Stimulated activated CD4-positive, alpha-beta T cell treated with anti-CD3 and anti-CD28 coated beads, Interleukin-1b, Interleukin-23, amount 100 ng/mL, for 48 hours (primary cell): Measurements from ENCODE around the gene ASXL1.
"Not testable (repeated sequence)": the region's sequence is repeated elsewhere in the genome, so short reads cannot be mapped to it uniquely, and the experiment has no call there.

Source experiments
- DNase-seq: peaks from one replicate; pipeline ENCODE4 v3.0.0-alpha.2; 2020

ASXL1 gene

DNA sequence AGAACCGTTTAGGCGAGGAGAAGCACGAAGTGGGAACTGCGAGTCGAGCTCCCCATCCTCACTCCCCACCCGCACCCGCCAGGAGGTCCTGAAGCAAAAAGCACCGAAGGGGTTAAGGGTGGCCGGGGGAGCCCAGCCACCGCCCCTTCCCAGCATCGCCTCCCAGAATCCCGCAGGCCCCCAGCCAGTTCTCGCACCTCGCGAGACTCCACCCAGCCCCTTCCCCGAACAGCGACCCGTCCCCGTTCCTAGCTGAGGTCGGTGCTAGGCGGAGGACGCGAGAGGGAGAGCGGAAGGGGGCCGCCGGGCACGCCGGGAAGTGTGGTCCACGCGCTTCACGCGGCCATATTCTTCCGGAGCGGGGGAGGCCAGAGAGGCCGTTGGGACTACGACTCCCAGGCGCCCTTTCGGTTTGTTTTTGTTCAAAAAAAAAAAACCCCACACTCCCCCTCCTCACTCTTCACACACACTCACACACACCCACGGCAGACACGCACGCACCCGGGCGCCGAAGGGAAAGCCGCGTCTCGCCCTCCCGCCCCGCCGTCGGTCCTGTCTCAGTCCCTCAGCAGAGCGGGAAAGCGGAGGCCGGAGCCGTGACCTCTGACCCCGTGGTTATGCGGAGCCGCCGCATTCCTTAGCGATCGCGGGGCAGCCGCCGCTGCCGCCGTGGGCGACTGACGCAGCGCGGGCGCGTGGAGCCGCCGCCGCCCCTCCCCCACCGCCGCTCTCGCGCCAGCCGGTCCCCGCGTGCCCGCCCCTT is at the start of gene ASXL1:
Gene ASXL1 (plus strand): TSS at position 463 of the 763 bp plus-strand sequence. CDS start 445 bp downstream, outside the sequence.
- peak; percentile 98 for DNase-seq

DNA sequence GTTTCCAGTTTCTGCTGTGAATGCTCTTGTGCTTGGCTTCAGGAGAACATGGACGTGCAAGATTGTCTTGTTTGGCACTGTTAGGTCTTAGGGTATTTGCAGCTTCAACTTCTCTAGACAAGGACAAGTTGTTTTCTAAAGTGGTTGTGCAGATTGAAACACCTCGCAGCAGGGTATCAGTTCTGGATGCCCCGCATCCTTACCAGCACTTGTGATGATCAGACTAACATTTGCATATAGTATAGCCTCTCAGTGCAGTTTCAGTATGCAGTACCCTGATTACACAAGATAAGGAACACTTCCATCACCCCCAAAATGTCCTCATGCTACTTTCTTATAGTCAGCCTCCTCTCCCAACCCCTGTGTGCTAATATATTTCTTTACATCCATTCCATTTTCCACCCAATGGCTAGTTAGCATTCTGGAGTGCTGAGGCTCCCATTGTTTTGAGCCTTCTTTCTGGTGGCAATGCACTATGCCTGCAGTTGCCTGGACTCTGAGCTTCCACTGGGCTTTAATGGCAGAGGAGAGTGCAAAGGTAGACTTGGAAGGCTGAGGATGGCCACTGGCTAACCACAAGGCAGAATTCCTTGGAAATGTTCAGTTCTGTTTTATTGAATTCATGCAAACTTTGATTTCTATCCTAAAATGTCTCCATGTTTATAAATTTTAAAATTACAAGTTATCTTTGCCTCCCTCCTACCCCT is 45.3 kb upstream of the ASXL1 start:
- no peak for DNase-seq

DNA sequence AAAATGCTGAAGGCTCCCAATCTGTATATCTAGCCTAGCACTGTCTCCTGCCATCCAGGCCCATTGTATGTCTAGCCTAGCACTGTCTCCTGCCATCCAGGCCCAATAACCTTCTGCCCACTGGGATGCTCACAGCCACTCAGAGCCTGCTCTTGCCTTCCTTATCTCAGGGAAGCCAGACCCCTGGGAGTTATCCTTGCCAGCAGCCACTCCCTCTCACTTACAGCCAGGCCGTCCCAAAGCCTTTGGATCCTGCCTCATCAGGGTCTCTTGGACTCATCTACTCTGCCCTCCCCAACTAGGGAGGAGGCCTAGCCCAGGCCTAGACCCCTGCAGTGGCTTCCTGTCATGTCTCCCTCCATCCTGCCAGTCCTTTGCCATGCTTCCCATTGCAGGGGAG is 43.4 kb upstream of the ASXL1 start:
- DNase-seq = no peak

DNA sequence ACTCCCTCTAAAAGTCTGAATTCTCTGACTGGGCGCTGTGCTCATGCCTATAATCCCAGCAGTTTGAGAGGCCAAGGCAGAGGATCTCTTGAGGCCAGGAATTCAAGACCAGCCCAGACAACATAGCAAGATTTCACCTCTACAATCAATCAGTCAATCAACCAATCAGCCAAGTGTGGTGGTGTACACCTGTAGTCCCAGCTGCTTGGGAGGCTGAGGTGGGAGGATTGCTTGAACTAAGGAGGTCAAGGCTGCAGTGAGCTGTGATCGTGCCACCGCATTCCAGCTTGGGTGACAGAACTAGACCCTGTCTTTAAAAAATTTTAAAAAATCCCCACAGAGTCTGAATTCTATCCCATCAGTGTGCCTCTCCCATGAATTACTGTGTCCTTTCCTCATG is 42.7 kb upstream of the ASXL1 start:
- no peak for DNase-seq

DNA sequence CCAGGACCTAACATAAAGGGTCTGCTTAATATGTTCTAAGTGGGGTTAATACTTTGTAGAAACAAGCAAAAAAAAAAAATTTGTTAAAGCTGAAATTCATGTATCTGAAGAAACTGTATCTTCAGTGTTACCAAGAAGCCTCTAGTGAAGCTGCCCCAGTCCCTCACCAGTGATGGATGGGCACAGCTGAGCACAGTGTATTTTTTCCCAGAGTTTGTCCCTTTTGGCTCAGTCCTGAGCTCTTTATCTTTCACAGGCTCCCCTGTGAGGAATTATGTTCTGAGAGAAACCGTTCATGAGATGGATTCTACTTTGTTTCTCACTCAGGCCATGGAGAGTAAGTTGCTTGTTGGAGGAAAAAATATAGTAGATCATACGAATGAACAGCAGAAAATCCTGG is 42.2 kb upstream of the ASXL1 start:
- no peak for DNase-seq

DNA sequence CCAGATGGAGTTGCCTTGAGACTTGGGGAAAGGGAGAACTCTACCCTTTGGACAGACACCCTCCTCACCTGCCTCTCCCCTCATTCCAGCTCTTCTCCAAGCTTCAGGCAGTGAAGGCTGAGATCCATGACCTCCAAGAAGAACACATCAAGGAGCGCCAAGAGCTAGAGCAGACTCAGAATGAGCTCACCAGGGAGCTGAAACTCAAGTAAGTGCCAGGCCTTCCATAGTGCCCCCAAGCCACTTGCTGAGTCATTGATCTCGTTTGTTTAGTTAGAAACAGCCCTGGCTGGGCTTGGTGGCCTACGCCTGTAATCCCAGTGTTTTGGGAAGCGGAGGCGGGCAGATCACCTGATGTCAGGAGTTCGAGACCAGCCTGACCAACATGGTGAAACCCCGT is 41.5 kb upstream of the ASXL1 start:
- no peak for DNase-seq

DNA sequence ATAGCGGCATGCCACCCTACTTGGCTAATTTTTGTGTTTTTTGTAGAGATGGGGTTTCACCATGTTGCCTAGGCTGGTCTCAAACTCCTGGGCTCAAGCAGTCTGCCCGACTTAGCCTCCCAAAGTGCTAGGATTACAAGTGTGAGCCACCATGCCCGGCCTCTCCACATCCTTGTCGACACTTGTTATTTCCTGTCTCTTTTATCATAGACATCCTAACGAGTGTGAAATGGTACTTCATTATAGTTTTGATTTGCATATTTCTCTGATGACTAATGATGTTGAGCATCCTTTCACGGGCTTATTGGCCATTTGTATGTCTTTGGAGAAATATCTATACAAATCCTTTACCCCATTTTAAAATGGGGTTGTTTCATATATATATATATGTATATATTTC is 39.0 kb upstream of the ASXL1 start:
- no peak for DNase-seq

DNA sequence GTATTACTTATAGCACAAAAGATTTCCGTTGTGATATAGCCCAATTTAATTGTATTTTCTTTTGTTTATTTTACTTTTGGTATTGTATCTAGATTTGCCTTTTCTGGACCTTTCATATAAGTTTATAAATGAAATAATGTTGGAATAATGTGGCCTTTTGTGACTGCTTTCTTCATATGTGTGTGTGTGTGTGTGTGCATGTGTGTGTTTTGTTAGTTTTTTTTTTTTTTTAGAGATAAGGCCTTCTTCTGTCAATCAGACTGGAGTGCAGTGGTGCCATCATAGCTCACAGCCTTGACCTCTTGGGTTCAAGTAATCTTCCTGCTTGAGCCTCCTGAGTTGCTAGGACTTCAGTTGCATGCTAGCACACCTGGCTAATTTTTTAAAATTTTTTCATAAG is 37.8 kb upstream of the ASXL1 start:
- no peak for DNase-seq

DNA sequence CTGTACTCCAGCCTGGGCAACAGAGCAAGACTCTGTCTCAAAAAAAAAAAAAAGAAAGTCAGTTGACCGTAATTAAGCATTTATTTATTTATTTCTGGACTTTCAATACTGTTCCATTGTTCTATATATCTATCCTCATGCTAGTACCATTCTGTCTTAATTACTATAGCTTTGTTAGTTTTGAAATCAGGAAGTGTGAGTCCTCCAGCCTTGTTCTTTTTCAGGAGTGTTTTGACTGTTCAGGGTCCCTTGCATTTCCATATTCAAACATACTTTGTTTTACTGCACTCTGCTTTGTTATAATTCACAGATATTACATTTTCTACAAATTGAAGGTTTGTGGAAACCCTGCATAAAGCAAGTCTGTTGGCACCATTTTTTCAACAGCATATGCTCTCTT is 36.7 kb upstream of the ASXL1 start:
- no peak for DNase-seq

DNA sequence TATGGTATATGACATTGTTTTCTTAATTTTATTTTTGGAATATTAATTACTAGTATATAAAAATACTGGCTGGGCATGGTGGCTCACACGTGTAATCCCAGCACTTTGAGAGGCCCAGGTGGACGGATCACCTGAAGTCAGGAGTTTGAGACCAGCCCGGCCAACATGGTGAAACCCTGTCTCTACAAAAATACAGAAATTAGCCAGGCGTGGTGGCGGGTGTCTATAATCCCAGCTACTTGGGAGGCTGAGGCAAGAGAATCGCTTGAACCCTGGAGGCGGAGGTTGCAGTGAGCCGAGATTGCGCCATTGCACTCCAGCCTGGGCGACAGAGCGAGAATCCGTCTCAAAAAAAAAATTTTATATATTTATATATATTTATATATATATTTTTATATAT is 35.9 kb upstream of the ASXL1 start:
- DNase-seq = not testable (repeated sequence)

DNA sequence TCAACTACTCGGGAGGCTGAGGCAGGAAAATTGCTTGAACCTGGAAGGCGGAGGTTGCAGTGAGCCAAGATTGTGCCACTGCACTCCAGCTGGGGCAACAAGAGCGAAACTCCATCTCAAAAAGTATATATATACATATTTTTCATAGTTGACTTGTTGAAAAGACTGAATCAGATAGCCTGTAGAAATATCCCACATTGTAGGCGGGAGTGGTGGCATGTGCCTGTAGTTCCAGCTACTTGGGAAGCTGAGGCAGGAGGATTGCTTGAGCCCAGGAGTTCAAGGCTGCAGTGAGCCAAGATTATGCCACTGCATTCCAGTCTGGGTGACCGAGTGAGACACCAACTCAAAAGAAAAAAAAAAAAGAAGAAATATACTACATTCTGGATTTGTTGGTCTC is 34.4 kb upstream of the ASXL1 start:
- DNase-seq = not testable (repeated sequence)

DNA sequence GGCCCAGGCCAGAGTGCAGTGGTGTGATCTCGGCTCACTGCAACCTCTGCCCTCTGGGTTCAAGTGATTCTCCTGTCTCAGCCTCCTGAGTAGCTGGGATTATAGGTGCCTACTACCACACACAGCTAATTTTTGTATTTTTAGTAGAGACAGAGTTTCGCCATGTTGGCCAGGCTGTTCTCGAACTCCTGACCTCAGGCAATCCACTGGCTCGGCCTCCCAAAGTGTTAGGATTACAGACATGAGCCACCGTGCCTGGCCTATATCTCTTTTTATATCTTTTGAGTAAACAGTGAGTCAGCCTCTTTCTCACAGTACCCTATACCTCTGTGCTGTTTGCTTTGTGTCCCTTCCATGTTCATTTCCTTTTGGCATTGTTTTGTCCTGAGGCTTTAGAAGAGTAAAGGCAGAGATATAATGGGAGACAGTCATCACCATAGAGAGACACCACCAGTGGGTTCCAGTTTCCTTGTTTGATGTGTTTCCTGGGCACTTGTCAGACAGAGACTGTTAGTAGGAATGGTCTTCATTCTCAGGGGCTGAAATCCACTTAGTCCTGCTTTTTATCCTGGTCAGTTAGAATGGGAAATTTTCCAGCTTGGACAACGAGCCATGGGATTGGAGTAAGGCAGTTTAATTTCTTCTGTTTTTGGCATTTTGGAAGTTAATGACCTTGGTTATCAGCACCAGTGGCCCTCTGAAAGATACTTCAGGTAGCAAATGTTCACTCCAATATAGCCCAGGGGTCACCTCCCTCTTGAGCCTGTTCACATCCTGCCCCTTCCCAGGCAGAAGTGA is 32.2 kb upstream of the ASXL1 start:
- no peak for DNase-seq

DNA sequence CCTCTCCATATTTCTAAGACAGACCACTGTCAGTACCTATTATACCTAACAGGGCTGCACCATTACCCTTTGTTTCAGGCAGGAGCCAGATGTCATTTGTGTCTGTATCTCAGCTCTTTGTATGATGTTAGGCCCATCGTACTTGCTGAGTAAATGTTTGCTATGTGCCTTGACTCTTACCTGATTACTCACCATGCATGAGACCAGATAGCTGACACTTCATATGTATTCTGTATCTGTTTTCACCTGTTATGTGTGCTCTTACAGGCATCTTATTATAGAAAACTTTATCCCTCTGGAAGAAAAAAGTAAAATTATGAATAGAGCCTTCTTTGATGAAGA is 31.7 kb upstream of the ASXL1 start:
- DNase-seq = no peak

DNA sequence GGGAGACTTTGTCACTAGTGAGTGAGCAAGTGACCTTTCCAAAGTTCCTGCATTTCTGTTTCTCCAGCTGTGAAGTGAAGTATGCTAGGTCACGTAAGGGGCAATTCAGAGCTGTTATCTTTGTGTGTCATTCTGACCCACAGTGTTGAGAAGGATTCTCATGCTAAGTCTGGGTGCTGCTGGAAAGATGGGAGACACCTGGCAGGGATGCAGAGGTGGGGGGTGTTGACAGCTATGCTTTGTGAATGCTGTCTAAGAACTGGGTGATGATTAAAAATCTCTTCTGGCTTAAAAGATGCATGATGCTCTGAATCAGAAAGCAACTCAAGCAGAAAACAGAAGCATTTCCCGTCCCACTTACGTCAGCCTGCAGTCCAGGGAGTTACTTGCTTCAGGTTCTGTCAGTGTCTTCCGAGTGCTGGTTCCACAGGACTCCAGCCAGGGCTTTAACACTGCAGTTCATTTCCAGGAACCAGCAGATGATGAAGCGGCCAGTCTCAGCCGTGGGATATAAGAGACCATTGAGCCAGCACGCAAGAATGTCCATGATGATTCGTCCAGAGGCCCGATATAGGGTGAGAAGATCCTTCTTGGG is 30.9 kb upstream of the ASXL1 start:
- no peak for DNase-seq

DNA sequence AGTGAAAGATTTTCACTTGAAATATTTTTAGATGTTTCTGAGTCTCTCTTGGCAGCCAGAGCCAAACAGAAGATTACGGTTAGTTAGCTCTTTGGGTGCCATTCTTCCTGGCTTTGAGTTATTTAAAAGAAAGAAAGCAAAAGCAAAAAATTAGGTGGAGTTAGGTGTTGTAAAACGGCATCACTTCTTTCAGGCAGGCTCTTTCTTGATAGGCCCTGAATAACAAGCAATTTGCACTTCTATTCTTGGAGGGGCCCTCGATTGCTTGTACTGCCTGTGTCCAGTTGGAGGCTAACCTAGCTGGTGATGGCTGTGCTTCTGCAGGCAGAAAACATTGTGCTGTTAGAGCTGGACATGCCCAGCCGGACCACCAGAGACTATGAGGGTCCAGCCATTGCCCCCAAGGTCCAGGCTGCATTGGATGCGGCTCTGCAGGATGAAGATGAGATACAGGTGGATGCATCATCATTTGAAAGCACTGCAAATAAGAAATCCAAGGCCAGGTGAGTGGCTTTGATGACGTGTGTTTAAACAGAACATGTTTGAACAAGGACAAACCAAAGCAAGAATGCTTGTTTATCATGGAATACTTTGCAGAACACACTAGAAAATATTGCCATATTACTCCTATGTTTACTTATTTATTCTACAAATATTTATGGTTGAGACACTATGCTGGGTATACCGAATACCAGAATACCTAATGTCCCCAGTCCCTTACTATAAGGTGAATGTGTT is 28.1 kb upstream of the ASXL1 start:
- no peak for DNase-seq

DNA sequence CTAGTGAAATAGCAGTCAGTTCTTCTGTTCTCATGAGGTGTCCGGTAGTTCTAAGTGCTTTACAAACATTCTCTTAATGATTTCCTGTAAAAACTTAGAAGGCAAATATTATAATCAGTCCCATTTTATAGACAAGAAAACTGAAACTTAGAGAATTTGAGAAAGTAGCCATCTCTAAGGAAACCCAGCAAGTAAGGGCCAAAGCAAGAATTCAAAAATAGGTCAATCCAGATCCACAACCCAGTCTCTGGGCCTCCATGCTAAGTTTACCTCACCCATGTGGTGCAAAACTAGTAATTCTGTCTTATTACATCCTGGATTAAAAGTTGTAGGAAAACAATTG is 27.6 kb upstream of the ASXL1 start:
- DNase-seq = no peak

DNA sequence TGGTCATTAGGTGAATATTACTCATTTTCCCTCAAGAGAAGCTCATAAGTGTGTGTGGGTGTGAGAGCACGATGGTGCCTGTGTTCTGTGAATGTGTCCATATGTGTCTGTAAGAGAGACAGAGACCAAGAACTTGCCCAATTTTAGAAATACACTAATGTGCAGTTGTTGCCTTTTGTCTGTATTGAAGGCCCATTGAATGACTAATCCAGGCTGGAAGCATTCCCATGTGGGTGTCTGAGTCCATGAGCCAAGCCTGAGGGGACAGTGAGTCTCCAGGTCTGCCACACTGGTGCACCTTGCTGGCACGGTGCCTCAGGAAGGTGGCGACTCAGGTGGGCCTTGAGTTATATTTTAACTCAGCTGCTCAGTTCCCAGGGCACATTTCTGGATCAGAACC is 25.5 kb upstream of the ASXL1 start:
- peak; percentile 19 for DNase-seq

DNA sequence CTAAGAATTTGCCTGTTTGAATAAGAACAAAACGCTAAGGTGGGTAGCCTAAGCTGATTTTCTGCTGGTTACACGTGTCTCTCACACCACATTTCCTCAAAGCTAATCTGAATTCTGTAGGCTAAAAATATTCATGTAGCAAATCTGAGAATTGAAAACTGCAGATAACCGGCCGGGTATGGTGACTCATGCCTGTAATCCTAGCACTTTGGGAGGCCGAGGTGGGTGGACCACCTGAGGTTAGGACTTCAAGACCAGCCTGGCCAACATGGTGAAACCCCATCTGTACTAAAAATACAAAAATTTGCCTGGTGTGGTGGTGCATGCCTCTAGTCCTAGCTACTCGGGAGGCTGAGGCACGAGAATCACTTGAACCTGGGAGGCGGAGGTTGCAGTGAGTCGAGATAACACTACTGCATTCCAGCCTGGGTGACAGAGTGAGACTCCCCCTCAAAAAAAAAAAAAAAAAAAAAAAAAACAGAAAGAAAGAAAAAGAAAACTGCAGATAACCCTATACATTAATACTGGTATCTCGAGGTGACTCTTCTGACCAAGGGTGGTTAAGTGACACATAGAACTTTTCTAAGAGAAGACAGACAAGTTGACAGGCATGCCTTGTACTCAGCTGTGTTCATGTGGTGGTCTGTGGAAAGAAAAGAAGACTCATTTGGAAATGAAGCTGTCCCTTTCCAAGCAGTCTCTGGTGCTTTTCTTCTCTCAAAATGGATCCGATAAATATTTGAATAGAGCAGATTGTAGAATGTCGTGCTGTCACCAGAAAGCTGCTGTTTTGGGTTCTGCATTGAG is 24.7 kb upstream of the ASXL1 start:
- DNase-seq = peak; percentile 61

DNA sequence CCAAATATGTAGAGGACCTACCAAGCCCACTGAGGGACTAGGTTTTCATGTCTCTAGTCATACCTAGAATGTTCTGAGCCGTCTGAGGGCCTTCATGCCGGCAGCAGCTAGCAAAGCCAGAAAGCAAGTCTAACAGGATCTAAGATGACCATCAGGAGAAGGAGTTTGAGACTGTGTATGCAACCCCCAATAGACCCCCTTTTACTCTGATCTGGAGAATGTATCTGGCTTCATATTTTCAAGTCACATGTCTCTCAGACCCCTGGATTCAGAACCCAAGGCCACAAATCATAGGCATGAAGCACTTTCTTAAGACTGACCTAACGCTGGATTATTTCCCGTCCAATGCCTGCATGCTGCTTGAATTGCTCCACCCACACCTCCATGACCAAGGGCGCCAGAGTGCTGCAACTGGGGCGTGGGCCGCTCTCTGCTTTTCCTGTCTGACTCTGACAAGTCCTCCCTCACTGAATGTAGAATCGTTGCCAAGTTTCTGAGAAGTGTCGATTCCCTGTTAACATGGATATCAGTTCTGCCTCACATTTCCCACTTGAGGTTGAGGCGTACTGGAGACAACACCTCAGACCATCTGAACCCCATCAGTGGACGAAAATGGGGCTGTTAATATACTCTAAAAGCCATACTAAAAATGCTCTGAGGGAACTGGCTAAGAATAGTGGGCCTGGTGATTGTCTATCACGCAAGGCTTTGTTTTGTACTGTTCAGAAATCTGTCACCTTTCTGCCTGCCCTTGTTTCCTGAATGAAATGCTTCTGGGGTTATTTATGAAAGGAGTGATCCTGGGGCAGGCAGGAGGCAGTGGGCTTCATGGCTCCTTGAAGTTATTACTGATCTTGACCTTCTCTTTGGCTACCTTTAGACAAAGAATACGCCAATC is 23.9 kb upstream of the ASXL1 start:
- DNase-seq = peak; percentile 50

DNA sequence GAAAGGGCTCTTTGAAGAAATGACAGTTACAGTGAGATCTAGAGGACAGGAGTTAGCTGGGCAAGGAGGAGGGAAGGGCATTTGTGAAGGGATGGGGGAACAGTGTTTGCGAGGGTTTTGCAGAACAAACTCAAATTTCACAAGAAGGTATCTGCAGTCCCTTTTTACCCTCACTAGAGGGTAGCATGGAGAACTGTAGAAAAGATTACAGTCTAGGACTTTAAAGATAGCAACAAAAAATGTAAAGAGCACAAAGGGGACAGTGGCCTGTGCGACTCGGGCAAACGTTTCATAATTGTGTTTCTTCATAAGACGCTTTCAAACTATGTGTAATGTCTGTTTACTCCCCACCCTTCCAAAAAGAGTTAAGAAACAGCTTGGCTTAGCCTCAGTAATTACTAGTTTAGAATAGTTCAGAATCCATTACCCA is 21.2 kb upstream of the ASXL1 start:
- DNase-seq = no peak
